ENCODE results near the gene CD1C. TPM values are rescaled to one million over a fixed set of nuclear protein-coding genes. Genes with fewer than 3 reads are reported as not detected.
"Not testable (repeated sequence)": the region's sequence is repeated elsewhere in the genome, so short reads cannot be mapped to it uniquely, and the experiment has no call there.

Gene CD1C
- total RNA-seq, 1 donor from 2014 or later, result 0.25 TPM

DNA sequence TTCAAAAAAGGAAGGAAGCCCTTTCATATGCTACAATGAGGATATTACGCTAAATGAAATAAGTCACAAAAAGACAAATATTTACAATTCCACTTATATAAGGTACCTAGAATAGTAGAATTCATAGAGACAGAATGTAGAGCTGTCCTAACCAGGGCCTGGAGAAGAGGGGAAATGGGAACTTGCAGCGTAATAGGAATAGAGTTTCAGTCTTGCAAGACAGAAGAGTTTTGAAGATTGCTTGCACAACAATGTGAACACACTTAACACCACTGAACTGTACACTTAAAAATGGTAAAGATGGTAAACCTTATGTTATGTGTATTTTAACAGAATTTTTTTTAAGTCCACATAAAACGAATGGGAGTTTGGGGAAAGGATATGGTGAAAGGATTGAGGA is 38.7 kb downstream of the CD1C start:
- intact Hi-C loops (cut with micrococcal nuclease), result no loop called here

DNA sequence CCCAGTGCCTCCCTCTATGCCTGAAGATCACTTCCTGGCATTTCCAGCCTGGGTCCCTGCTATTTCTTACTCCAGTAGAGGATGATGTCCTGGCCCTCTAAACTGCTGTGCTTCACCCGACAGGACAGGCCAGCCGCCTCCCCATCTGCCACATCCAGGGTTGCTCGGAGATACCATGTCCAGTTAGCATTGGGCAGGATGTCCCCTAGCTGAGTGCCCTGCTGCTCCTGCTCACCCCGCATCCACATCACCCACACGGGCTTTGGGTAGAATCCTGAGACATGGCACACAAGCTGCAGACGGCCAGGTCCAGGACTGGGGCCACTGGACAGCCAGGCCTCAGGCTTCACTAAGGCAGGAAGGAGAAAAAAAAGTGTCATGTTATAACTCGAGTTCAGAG is 39.6 kb downstream of the CD1C start:
- intact Hi-C loops (cut with micrococcal nuclease), result loop anchor here (1.0 kb wide), 1 partner anchor 83 kb away; no protein-coding TSS in a partner anchor

DNA sequence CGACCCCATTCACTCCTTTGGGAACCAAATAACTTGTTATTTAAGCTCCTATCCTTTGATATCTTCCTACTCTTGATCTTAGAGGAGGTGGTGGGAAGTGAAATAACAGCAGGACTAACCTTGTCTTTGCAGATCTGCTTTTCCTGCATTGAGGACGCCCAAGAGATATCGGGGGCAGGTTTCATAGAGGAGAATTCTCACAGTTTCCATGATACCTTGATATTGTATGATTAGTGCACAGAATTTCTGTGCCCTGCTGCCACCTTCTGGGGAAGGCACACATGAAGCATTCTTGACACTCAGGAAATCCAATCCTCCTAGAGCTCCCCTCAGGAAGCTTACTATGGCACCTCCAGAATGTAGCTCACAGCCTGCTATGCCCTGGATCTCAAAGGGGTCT is 40.0 kb downstream of the CD1C start:
- intact Hi-C loops (cut with micrococcal nuclease), result loop anchor here (1.0 to 5.0 kb wide), 3 partner anchors 83 to 668 kb away; no protein-coding TSS in a partner anchor

DNA sequence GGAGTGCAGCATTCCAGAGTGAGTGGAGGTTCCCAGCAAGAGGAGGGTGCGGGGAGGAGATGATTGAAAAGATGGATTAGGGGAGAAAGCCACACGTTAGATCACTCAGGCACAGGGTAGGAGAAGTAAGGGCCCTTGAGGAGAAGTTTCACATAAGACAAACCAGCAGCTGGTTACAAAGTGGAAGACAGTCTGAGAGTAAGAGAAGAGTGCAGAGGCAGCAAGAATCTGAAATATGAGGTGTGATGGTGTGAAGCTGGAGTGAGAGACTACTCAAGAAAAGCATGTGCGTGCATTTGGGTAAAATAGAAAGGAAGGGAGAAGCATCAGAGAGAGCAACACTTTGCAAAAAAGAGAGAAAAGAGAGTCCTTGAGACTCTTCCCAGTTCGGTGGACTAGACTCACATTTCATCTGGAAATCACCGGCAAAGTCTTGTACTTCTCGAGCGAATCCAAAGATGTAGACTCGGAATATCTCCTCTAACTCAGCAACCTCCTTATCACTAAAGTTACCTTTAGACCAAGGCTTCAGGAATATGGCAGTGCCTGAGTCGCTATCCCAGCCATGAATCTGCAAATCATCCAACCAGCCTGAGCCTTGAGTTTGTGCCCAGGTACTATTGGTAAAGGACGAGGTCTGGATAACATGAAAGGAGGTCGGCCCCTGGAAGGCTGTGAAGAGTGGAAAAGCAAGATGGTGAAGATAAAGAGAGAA is 40.8 kb downstream of the CD1C start:
- intact Hi-C loops (cut with micrococcal nuclease), result loop anchor here (1.0 to 5.0 kb wide), 2 partner anchors 126 to 667 kb away; no protein-coding TSS in a partner anchor

DNA sequence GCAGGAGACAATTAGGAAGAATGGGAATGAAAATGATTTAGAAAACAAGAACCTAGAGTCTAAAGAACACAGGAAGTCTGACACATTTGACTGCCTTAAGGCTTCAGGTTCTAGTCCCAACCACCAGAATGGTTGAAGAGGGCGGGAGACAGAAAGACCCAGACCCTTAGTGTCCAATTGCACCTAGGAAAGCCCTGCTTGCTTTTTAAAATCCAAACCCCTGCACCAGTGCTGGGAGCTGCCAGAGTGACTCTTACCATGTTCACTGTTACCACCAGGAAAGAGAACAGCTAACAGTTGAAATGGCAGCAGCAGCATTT is 41.3 kb downstream of the CD1C start:
- intact Hi-C loops (cut with micrococcal nuclease), result loop anchor here (5.0 kb wide), 1 partner anchor 666 kb away; no protein-coding TSS in a partner anchor

DNA sequence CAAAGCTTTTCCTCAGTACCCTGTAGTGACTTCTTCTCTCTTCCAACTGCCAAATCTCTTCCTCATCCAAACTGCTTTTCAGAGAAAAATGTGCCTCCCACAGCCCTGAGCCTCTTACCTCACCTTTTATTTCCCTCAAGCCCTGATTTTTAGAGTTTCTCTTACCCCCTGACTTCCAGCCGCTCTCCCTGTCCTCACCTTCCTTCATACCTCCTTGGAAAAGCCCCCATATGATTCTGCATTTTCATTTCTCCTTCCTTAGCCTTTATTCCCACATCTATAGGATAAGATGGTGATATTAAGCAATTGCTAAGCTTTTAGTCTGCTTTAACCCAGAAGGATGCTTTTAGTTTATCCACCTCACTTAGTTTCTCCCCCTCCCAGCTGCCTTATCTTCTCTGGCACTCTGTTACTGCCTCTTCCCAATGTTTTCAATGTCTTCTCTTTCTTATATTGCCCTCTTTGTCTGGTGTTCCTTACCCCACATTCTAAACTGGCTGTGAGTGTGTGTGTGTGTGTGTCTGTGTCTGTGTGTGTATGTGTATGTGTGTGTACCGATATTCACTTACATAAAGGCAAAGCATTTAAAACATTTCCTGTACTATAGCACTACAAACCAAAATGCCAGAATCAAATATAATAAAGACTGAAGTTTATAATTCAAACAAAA is 41.9 kb downstream of the CD1C start, which contains the start of gene CD1B:
Gene CD1B, minus strand, starts transcription at position 51 of the 670 bp plus-strand sequence. CDS start 108 bp downstream, outside the sequence.
- intact Hi-C loops (cut with micrococcal nuclease), result loop anchor here (5.0 kb wide), 1 partner anchor 666 kb away; no protein-coding TSS in a partner anchor

GRCh38 chr1:158333405-158334155 is 43.9 kb downstream of the CD1C start:
- intact Hi-C loops (cut with micrococcal nuclease), result loop anchor here (5.0 kb wide), 1 partner anchor 664 kb away; no protein-coding TSS in a partner anchor

- intact Hi-C loops (cut with micrococcal nuclease), result loop anchor here (5.0 kb wide), 1 partner anchor 663 kb away; no protein-coding TSS in a partner anchor
These were observed 44.9 kb downstream of the CD1C start for GRCh38 chr1:158334526-158335212.

- intact Hi-C loops (cut with micrococcal nuclease), result no loop called here
These were observed 45.5 kb downstream of the CD1C start for GRCh38 chr1:158335213-158335532.

DNA sequence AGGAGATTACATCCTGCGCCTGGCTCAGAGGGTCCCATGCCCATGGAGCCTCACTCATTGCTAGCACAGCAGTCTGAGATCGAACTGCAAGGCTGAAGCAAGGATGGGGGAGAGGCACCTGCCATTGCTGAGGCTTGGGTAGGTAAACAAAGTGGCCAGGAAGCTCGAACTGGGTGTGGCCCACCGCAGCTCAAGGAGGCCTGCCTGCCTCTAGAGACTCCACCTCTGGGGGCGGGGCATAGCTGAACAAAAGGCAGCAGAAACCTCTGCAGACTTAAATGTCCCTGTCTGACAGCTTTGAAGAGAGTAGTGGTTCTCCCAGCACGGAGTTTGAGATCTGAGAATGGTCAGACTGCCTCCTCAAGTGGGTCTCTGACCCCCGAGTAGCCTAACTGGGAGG is 46.7 kb downstream of the CD1C start:
- intact Hi-C loops (cut with micrococcal nuclease), result not testable (repeated sequence)

Other genes with a start within 250 kb of the CD1C start
- gene CD1D, start 109.0 kb upstream of the CD1C start, total RNA-seq, result not detected in 2 replicates
- 0.12 TPM in 1 of 2 replicates, not detected in the other for gene CD1A, start 35.5 kb upstream of the CD1C start, total RNA-seq
- not detected in 2 replicates for gene CD1B, start 41.6 kb downstream of the CD1C start, total RNA-seq
- gene CD1E, start 64.0 kb downstream of the CD1C start, total RNA-seq, result not detected in 2 replicates
- not detected in 2 replicates for gene OR10T2, start 109.5 kb downstream of the CD1C start, total RNA-seq
- not detected in 2 replicates for gene OR10K2, start 136.3 kb downstream of the CD1C start, total RNA-seq
- not detected in 2 replicates for gene OR10K1, start 171.9 kb downstream of the CD1C start, total RNA-seq
- not detected in 2 replicates for gene OR10R2, start 182.3 kb downstream of the CD1C start, total RNA-seq

Measured in T-helper 1 cell treated with Interleukin-12 subunit alpha and Interleukin-12 subunit beta and Interleukin-4 antibody, amounts not matched to agents 30 ng/mL and 1 ng/mL, for 36 hours (primary cell).